Tibial artery (tissue), 4 donors: ENCODE measurements around the gene ABCC1.
A peak's percentile ranks its signal among the peaks of the same experiment; 100 is the strongest.

Source experiments
- DNase-seq, 2 donors: peaks; one replicate each; pipeline ENCODE4 v3.0.0-alpha.2; 2019
- H3K27ac ChIP-seq, 2 donors: fragments of 200-600 bp; sonication (generic) in 1 of 2; 1 replicate in 1 of 2; 2 replicates in 1 of 2; pipeline ENCODE4 v1.5.1; 2018 to 2019; ENCODE audit warnings: mild to moderate bottlenecking in 1 of 2
- H3K27me3 ChIP-seq, 2 donors: fragments of 200-600 bp; sonication (generic) in 1 of 2; one replicate each; pipeline versions ENCODE4 v1.5.1 to v1.6.0; 2016 to 2019
- H3K36me3 ChIP-seq, 3 donors: fragments of 200-600 bp; sonication (generic) in 2 of 3; one replicate each; pipeline ENCODE4 v1.5.1; 2016 to 2019; ENCODE audit warnings: mild to moderate bottlenecking in 2 of 3
- H3K4me1 ChIP-seq, 4 donors: fragments of 200-600 bp; sonication (generic) in 2 of 4; 1 replicate in 3 of 4; 2 replicates in 1 of 4; pipeline ENCODE4 v1.5.1; 2016 to 2019
- H3K4me3 ChIP-seq, 2 donors: fragments of 200-600 bp; sonication (generic) in 1 of 2; 1 replicate in 1 of 2; 2 replicates in 1 of 2; pipeline ENCODE4 v1.5.1; 2018 to 2019; ENCODE audit warnings: mild to moderate bottlenecking in 2 of 2
- H3K9me3 ChIP-seq, 3 donors: fragments of 200-600 bp; sonication (generic) in 1 of 3; one replicate each; pipeline ENCODE4 v1.5.1; 2016 to 2019
- CTCF ChIP-seq, 2 experiments: fragments of 200-600 bp in 1 of 2; fragments of 450-650 bp in 1 of 2; IDR thresholded peaks; one replicate each; pipeline ENCODE4 v1.5.1; 2017 to 2019; ENCODE audit warnings: antibody characterized with exemption in 2 of 2, mild to moderate bottlenecking in 1 of 2, moderate library complexity in 1 of 2
- intact Hi-C: fragments of 100-400 bp; cut with DNase I; formaldehyde crosslinking; loops from one replicate; pipeline ENCODE4 v1.15.0; 2023; ENCODE audit warnings: low total_unique reads

Gene ABCC1

GRCh38 chr16:15972046-15972868 lies 22.8 kb downstream of the ABCC1 start:
- Histone ChIP-seq H3K27me3 (no peaks in the 10 kb centered on the region), H3K27ac (peak overlapping the region in 1 of 2 donors; percentile 28), H3K4me1 (peaks cover 0 to 55% (median 34%) of the 10 kb centered on the region in 4 donors), H3K4me3 (no peak overlapping the region), H3K9me3 (peaks cover 0 to 4% (median 0%) of the 10 kb centered on the region in 3 donors), H3K36me3 (peaks cover 0 to 9% (median 0%) of the 10 kb centered on the region in 3 donors)
- TF ChIP-seq CTCF (IDR thresholded peaks at IDR 0.05) = no peak
- intact Hi-C loops = no loop called here
- no peak for DNase-seq

- Histone ChIP-seq H3K9me3 (peaks cover 0 to 4% (median 0%) of the 10 kb centered on the region in 3 donors), H3K4me3 (no peak overlapping the region), H3K27ac (peak overlapping the region in 1 of 2 donors; percentile 79), H3K27me3 (no peaks in the 10 kb centered on the region), H3K36me3 (peaks cover 0 to 9% (median 0%) of the 10 kb centered on the region in 3 donors), H3K4me1 (peaks cover 0 to 65% (median 39%) of the 10 kb centered on the region in 4 donors)
- intact Hi-C loops = no loop called here
- no peak for DNase-seq
- no peak for TF ChIP-seq CTCF (IDR thresholded peaks at IDR 0.05)
Measured at GRCh38 chr16:15973421-15973820, 24.0 kb downstream of the ABCC1 start.

GRCh38 chr16:15974057-15974456 lies 24.6 kb downstream of the ABCC1 start:
- intact Hi-C loops = no loop called here
- H3K4me1 ChIP-seq = peaks cover 0 to 70% (median 39%) of the 10 kb centered on the region in 4 donors
- TF ChIP-seq CTCF (IDR thresholded peaks at IDR 0.05) = no peak

GRCh38 chr16:15975172-15975571 lies 25.8 kb downstream of the ABCC1 start:
- intact Hi-C loops = no loop called here
- Histone ChIP-seq H3K36me3 (peaks cover 0 to 9% (median 0%) of the 10 kb centered on the region in 3 donors), H3K27me3 (no peaks in the 10 kb centered on the region), H3K27ac (peak overlapping the region; percentile 71 to 79), H3K4me3 (no peak overlapping the region), H3K4me1 (peaks cover 0 to 82% (median 46%) of the 10 kb centered on the region in 4 donors), H3K9me3 (peaks cover 0 to 4% (median 0%) of the 10 kb centered on the region in 3 donors)
- TF ChIP-seq CTCF (IDR thresholded peaks at IDR 0.05) = no peak
- DNase-seq = peak in 1 of 2 donors; percentile 53

More at GRCh38 chr16:15974057-15974456, 24.6 kb downstream of the ABCC1 start:
- H3K36me3 ChIP-seq = peaks cover 0 to 9% (median 0%) of the 10 kb centered on the region in 3 donors
- no peaks in the 10 kb centered on the region for H3K27me3 ChIP-seq
- DNase-seq = no peak
- H3K27ac ChIP-seq = peak overlapping the region; percentile 71 to 79
- H3K9me3 ChIP-seq = peaks cover 0 to 4% (median 0%) of the 10 kb centered on the region in 3 donors
- H3K4me3 ChIP-seq = no peak overlapping the region

GRCh38 chr16:15976225-15976812 lies 26.9 kb downstream of the ABCC1 start:
- intact Hi-C loops = no loop called here
- Histone ChIP-seq H3K36me3 (peaks cover 0 to 9% (median 0%) of the 10 kb centered on the region in 3 donors), H3K4me3 (no peak overlapping the region), H3K27ac (peak overlapping the region; percentile 71 to 79), H3K27me3 (no peaks in the 10 kb centered on the region), H3K9me3 (peaks cover 0 to 4% (median 0%) of the 10 kb centered on the region in 3 donors), H3K4me1 (peaks cover 0 to 93% (median 56%) of the 10 kb centered on the region in 4 donors)
- no peak for DNase-seq
- TF ChIP-seq CTCF (IDR thresholded peaks at IDR 0.05) = no peak
